ENCODE data around the gene SART1.

GRCh38 chr11:65992056-65992455 lies 30.5 kb downstream of the SART1 start:
- TF ChIP-seq CTCF (IDR thresholded peaks at IDR 0.05) (no peak), POLR2A (IDR thresholded peaks at IDR 0.05) (no peak)

Data from esophagus squamous epithelium (tissue), 4 donors.